CD4-positive, alpha-beta T cell (primary cell): Measurements from ENCODE around the gene TENT4B. TPM values are rescaled to one million over a fixed set of nuclear protein-coding genes. Genes with fewer than 3 reads are reported as not detected.

Experiments used
- ATAC-seq: fragments of 200-7000 bp; cut with Tn5 transposase; one replicate; pipeline ENCODE4 v1.10.0; 2022; ENCODE audit warnings: mild to moderate bottlenecking; ENCODE audit not compliant: poor library complexity
- CTCF ChIA-PET: fragments of 350-600 bp; sonication (Branson Sonifier 250); formaldehyde crosslinking; loops from one replicate; lab custom pipeline; 2021; ENCODE audit warnings: antibody characterized with exemption, inconsistent platforms; lab: Charles Lee
- POLR2A ChIA-PET: fragments of 350-600 bp; sonication (Branson Sonifier 250); formaldehyde crosslinking; loops from one replicate; lab custom pipeline; 2021; ENCODE audit warnings: antibody characterized with exemption, inconsistent platforms; lab: Charles Lee
- DNase-seq, 14 experiments: peaks; one replicate each; pipeline ENCODE4 v3.0.0-alpha.2; 2013 to 2020; ENCODE audit warnings: mixed read lengths in 2 of 14
- H3K27ac ChIP-seq, 2 donors: one replicate each; pipeline versions ENCODE4 v1.5.1 to v1.7.0; 2013; ENCODE audit warnings: low read length in 2 of 2, low read depth in 1 of 2, mild to moderate bottlenecking in 1 of 2
- H3K27me3 ChIP-seq, 2 experiments: 1 replicate in 1 of 2; 2 replicates in 1 of 2; pipeline versions ENCODE4 v1.6.1 to v1.7.0; 2013; ENCODE audit warnings: low read length in 2 of 2, control low read depth in 1 of 2, mild to moderate bottlenecking in 1 of 2, moderate library complexity in 1 of 2; ENCODE audit not compliant: insufficient read depth in 2 of 2, control insufficient read depth in 1 of 2
- H3K36me3 ChIP-seq: one replicate; pipeline ENCODE4 v1.6.1; 2013; ENCODE audit warnings: low read length, control low read depth; ENCODE audit not compliant: insufficient read depth
- H3K4me1 ChIP-seq: one replicate; pipeline ENCODE4 v1.6.1; 2013; ENCODE audit warnings: low read length, control low read depth; ENCODE audit not compliant: insufficient read depth
- H3K4me3 ChIP-seq: one replicate; pipeline ENCODE4 v1.5.1; 2013; ENCODE audit warnings: mild to moderate bottlenecking, low read length, moderate library complexity
- H3K9me3 ChIP-seq, 2 experiments: 1 replicate in 1 of 2; 2 replicates in 1 of 2; pipeline versions ENCODE4 v1.6.1 to v1.7.0; 2013; ENCODE audit warnings: low read length in 2 of 2, mild to moderate bottlenecking in 2 of 2, control low read depth in 1 of 2, moderate library complexity in 1 of 2; ENCODE audit not compliant: control insufficient read depth in 1 of 2, insufficient read depth in 1 of 2
- H3K27ac Mint-ChIP-seq: one replicate; pipeline ENCODE4 v1.8.0; 2020; ENCODE audit warnings: mixed read lengths
- H3K27me3 Mint-ChIP-seq: one replicate; pipeline ENCODE4 v1.8.0; 2021; ENCODE audit warnings: mixed read lengths
- H3K36me3 Mint-ChIP-seq: one replicate; pipeline ENCODE4 v1.8.0; 2021; ENCODE audit warnings: low read depth, mixed read lengths
- H3K4me1 Mint-ChIP-seq: one replicate; pipeline ENCODE4 v1.8.0; 2021; ENCODE audit warnings: low read depth, mixed read lengths
- H3K4me3 Mint-ChIP-seq: one replicate; pipeline ENCODE4 v1.8.0; 2020; ENCODE audit warnings: mild to moderate bottlenecking, mixed read lengths
- H3K9me3 Mint-ChIP-seq: one replicate; pipeline ENCODE4 v1.8.0; 2020; ENCODE audit warnings: mixed read lengths
- CTCF ChIP-seq: fragments of 200-600 bp; IDR thresholded peaks from one replicate; pipeline ENCODE4 v1.8.0; 2022; ENCODE audit warnings: antibody characterized with exemption, mild to moderate bottlenecking
- intact Hi-C, 2 experiments: fragments of 100-400 bp; cut with DNase I in 1 of 2; cut with micrococcal nuclease in 1 of 2; formaldehyde crosslinking; loops; one replicate each; pipeline versions ENCODE4 v1.15.1 to v1.9.0; 2023 to 2025; cut with DNase I, micrococcal nuclease
- total RNA-seq, 174 experiments: library from RNA in 2 of 174; stranded (reverse) in 2 of 174; gene quantifications; one replicate each; pipeline ENCODE4 v1.2.3 and lab custom pipeline; 2021 to 2026

The TENT4B gene
- total RNA-seq, 2 experiments from 2014 or later, result 32.9 to 35.0 TPM

- TF ChIP-seq CTCF, result no peak
- Histone ChIP-seq H3K36me3 (no peaks in the 10 kb centered on the region), H3K4me3 (no peak overlapping the region), H3K9me3 (no peaks in the 10 kb centered on the region), H3K27ac (no peak overlapping the region), H3K27me3 (no peaks in the 10 kb centered on the region), H3K4me1 (peaks cover 16% of the 10 kb centered on the region)
- H3K36me3 Mint-ChIP-seq, result peaks cover 21% of the 10 kb centered on the region
- ATAC-seq (no peak), DNase-seq (no peak)
- no peak overlapping the region for H3K27ac Mint-ChIP-seq
- H3K4me1 Mint-ChIP-seq, result peaks cover 72% of the 10 kb centered on the region
- no peak overlapping the region for H3K4me3 Mint-ChIP-seq
- ChIA-PET POLR2A (interaction anchor here (1.0 kb wide), 1 partner anchor 31 kb away, joined by 3 read pairs; no protein-coding TSS in a partner anchor), CTCF (no interaction called here)
- intact Hi-C loops, result no loop called here
- no peaks in the 10 kb centered on the region for H3K27me3 Mint-ChIP-seq
- H3K9me3 Mint-ChIP-seq, result no peaks in the 10 kb centered on the region
Observed at GRCh38 chr16:50183316-50183715, 30.2 kb downstream of the TENT4B start.

DNA sequence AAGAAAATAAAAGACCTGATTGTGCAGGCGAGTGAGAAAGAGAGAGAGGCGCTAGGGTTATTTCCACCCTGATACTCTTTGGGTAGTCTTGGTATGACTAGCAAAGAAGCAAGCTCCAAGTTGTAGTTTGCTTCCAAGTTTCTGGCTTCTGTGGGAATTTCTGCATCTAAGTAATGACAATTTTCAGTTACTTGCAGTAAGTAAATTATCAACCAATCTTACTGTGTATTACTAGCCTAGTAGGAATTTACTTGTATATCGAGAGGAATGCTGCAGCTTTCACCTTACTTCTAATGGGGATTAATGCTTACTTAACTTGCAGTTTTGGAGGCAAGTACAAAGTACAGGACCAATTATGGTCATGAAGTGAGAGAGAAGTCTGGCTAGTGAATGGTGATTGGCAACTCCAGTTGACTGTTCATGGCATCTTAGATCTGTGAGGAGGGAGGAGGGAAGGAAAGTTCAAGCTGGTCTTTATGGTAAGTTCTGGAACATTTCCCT is 31.9 kb downstream of the TENT4B start:
- no peaks in the 10 kb centered on the region for H3K9me3 Mint-ChIP-seq

GRCh38 chr16:50188619-50189136 is 35.6 kb downstream of the TENT4B start:
- Mint-ChIP-seq H3K4me3 (no peak overlapping the region), H3K27me3 (no peaks in the 10 kb centered on the region), H3K36me3 (peaks cover 14% of the 10 kb centered on the region), H3K27ac (no peak overlapping the region), H3K9me3 (no peaks in the 10 kb centered on the region), H3K4me1 (peaks cover 70% of the 10 kb centered on the region)
- H3K27me3 ChIP-seq, result no peaks in the 10 kb centered on the region
- TF ChIP-seq CTCF, result no peak
- no peaks in the 10 kb centered on the region for H3K9me3 ChIP-seq
- intact Hi-C loops, result no loop called here
- ChIA-PET CTCF (interaction anchor here (1.2 kb wide), 1 partner anchor 11 kb away, joined by 3 read pairs; no protein-coding TSS in a partner anchor), POLR2A (interaction anchor here (0.9 to 1.4 kb wide), 3 partner anchors 9 to 36 kb away, joined by 3 read pairs; no protein-coding TSS in a partner anchor)
- H3K36me3 ChIP-seq, result no peaks in the 10 kb centered on the region
- H3K4me1 ChIP-seq, result peaks cover 13% of the 10 kb centered on the region
- no peak overlapping the region for H3K4me3 ChIP-seq
- no peak overlapping the region for H3K27ac ChIP-seq
- DNase-seq (no peak), ATAC-seq (no peak)

More for the DNA sequence above, 31.9 kb downstream of the TENT4B start:
- Histone ChIP-seq H3K9me3 (no peaks in the 10 kb centered on the region), H3K4me3 (no peak overlapping the region), H3K4me1 (peaks cover 19% of the 10 kb centered on the region), H3K27ac (no peak overlapping the region), H3K27me3 (no peaks in the 10 kb centered on the region), H3K36me3 (no peaks in the 10 kb centered on the region)
- ChIA-PET POLR2A (no interaction called here), CTCF (no interaction called here)
- Mint-ChIP-seq H3K4me1 (peaks cover 72% of the 10 kb centered on the region), H3K27me3 (no peaks in the 10 kb centered on the region), H3K27ac (no peak overlapping the region), H3K4me3 (no peak overlapping the region), H3K36me3 (peaks cover 16% of the 10 kb centered on the region)
- no peak for DNase-seq
- intact Hi-C loops, result no loop called here
- no peak for ATAC-seq
- TF ChIP-seq CTCF, result no peak
